IMR-90 (cell line): ENCODE data around the gene IGF2R. TPM values are rescaled to one million over a fixed set of nuclear protein-coding genes. Genes with fewer than 3 reads are reported as not detected.

ENCODE experiments used
- ATAC-seq: fragments of 200-7000 bp; cut with Tn5 transposase; 2 replicates; pipeline ENCODE4 v1.9.1; 2020; ENCODE audit warnings: low read depth, mild to moderate bottlenecking, moderate library complexity
- BruUV-seq: library from RNA; stranded (reverse); fragments of 400-500 nt; replicated peaks from 2 replicates; lab custom pipeline; 2021; lab: Mats Ljungman, UMichigan
- CTCF ChIA-PET: fragments of 300-600 bp; formaldehyde crosslinking; extraction: SDS; loops from one replicate; lab custom pipeline; 2021; ENCODE audit warnings: antibody characterized with exemption; lab: Yijun Ruan, JAX
- POLR2A ChIA-PET: fragments of 300-600 bp; sonication (Branson Sonifier 250); formaldehyde crosslinking; loops from one replicate; lab custom pipeline; 2022; ENCODE audit warnings: antibody characterized with exemption; ENCODE audit not compliant: unreplicated experiment; lab: Charles Lee
- DNase-seq: peaks from one replicate; pipeline ENCODE4 v3.0.0; 2013
- H2AFZ ChIP-seq: replicated peaks from 2 replicates; pipeline ENCODE3; 2013; ENCODE audit warnings: low read length, mild to moderate bottlenecking; ENCODE audit not compliant: poor library complexity
- H2AK5ac ChIP-seq: 2 replicates; pipeline ENCODE4 v1.6.1; 2013; ENCODE audit warnings: low read depth, low read length, inconsistent platforms
- H2AK9ac ChIP-seq: replicated peaks from 2 replicates; pipeline ENCODE3; 2013; ENCODE audit warnings: mild to moderate bottlenecking, low read depth, low read length, moderate library complexity; ENCODE audit not compliant: poor library complexity
- H2BK120ac ChIP-seq: 2 replicates; pipeline ENCODE4 v1.6.1; 2013; ENCODE audit warnings: low read depth, low read length, inconsistent platforms
- H2BK15ac ChIP-seq: 3 replicates; pipeline ENCODE4 v1.6.1; 2013; ENCODE audit warnings: low read depth, low read length, inconsistent platforms
- H2BK20ac ChIP-seq: 2 replicates; pipeline ENCODE4 v1.6.1; 2013; ENCODE audit warnings: low read depth, mild to moderate bottlenecking, inconsistent platforms, low read length, moderate library complexity
- H2BK5ac ChIP-seq: 2 replicates; pipeline ENCODE4 v1.6.1; 2013; ENCODE audit warnings: mild to moderate bottlenecking, low read depth, low read length, inconsistent platforms; ENCODE audit not compliant: poor library complexity, severe bottlenecking
- H3K14ac ChIP-seq: replicated peaks from 2 replicates; pipeline ENCODE4 v1.6.1; 2013; ENCODE audit warnings: low read depth, low read length, inconsistent platforms
- H3K18ac ChIP-seq: 2 replicates; pipeline ENCODE4 v1.6.1; 2013; ENCODE audit warnings: low read depth, low read length, control low read depth
- H3K23ac ChIP-seq: 2 replicates; pipeline ENCODE4 v1.6.1; 2013; ENCODE audit warnings: low read depth, low read length, inconsistent platforms
- H3K27ac ChIP-seq: 2 replicates; pipeline ENCODE4 v1.5.1; 2013; ENCODE audit warnings: mild to moderate bottlenecking, control low read depth, low read length; ENCODE audit not compliant: insufficient read depth
- H3K27me3 ChIP-seq: 2 replicates; pipeline ENCODE4 v1.6.1; 2013; ENCODE audit warnings: low read length; ENCODE audit not compliant: control insufficient read depth, insufficient read depth
- H3K36me3 ChIP-seq: 2 replicates; pipeline ENCODE4 v1.6.1; 2013; ENCODE audit warnings: low read length, mixed read lengths; ENCODE audit not compliant: control insufficient read depth, insufficient read depth
- H3K4ac ChIP-seq: 2 replicates; pipeline ENCODE4 v1.6.1; 2013; ENCODE audit warnings: low read depth, low read length, inconsistent platforms
- H3K4me1 ChIP-seq: 2 replicates; pipeline ENCODE4 v1.6.1; 2013; ENCODE audit warnings: low read length, mixed read lengths; ENCODE audit not compliant: control insufficient read depth, insufficient read depth
- H3K4me2 ChIP-seq: 2 replicates; pipeline ENCODE4 v1.6.1; 2013; ENCODE audit warnings: low read depth, mild to moderate bottlenecking, control low read depth, low read length, moderate library complexity
- H3K4me3 ChIP-seq: 2 replicates; pipeline ENCODE4 v1.5.1; 2013; ENCODE audit warnings: low read depth, mild to moderate bottlenecking, control low read depth, low read length, moderate library complexity; ENCODE audit not compliant: insufficient read depth
- H3K56ac ChIP-seq: 2 replicates; pipeline ENCODE4 v1.6.1; 2013; ENCODE audit warnings: low read length, inconsistent platforms; ENCODE audit not compliant: insufficient read depth; ENCODE audit errors: extremely low read depth
- H3K79me1 ChIP-seq, 2 experiments: 2 replicates each; pipeline ENCODE4 v1.6.1; 2013; ENCODE audit warnings: low read length in 2 of 2, inconsistent platforms in 1 of 2, low read depth in 1 of 2
- H3K9ac ChIP-seq: 2 replicates; pipeline ENCODE4 v1.6.1; 2013; ENCODE audit warnings: low read depth, low read length, control low read depth
- H3K9me1 ChIP-seq: 2 replicates; pipeline ENCODE4 v1.6.1; 2013; ENCODE audit warnings: low read length, inconsistent platforms; ENCODE audit not compliant: insufficient read depth
- H3K9me3 ChIP-seq: 2 replicates; pipeline ENCODE4 v1.6.1; 2013; ENCODE audit warnings: low read length; ENCODE audit not compliant: control insufficient read depth, insufficient read depth
- H4K20me1 ChIP-seq: 2 replicates; pipeline ENCODE4 v1.6.1; 2013; ENCODE audit warnings: low read length, inconsistent platforms; ENCODE audit not compliant: insufficient read depth
- H4K5ac ChIP-seq: 2 replicates; pipeline ENCODE4 v1.6.1; 2013; ENCODE audit warnings: mild to moderate bottlenecking, low read depth, low read length, control low read depth
- H4K8ac ChIP-seq, 2 experiments: 2 replicates each; pipeline ENCODE4 v1.6.1; 2013; ENCODE audit warnings: low read depth in 2 of 2, low read length in 2 of 2, control low read depth in 1 of 2, inconsistent platforms in 1 of 2
- H4K91ac ChIP-seq: 2 replicates; pipeline ENCODE4 v1.6.1; 2013; ENCODE audit warnings: low read depth, low read length, inconsistent platforms; ENCODE audit not compliant: insufficient read depth
- CEBPB ChIP-seq: IDR thresholded peaks from 2 replicates; pipeline ENCODE4 v1.6.1; 2012; ENCODE audit warnings: low read depth, low read length, improper control_type of control experiment
- CHD1 ChIP-seq: IDR thresholded peaks from 2 replicates; pipeline ENCODE4 v1.6.1; 2012; ENCODE audit warnings: low read depth, low read length, improper control_type of control experiment
- RAD21 ChIP-seq: IDR thresholded peaks from 2 replicates; pipeline ENCODE4 v1.6.1; 2012; ENCODE audit warnings: low read length, improper control_type of control experiment
- WGBS, 2 experiments: methylation state at CpG; one replicate each; pipeline versions ENCODE4 v1.1.5 to v1.1.7; 2013; ENCODE audit warnings: missing lambda C conversion rate in 2 of 2; ENCODE audit not compliant: insufficient read length in 1 of 2; ENCODE audit errors: extremely low coverage in 2 of 2; 5-methylcytosine and 5-hydroxymethylcytosine counted together
- dilution Hi-C: fragments of 300-500 bp; cut with HindIII; formaldehyde crosslinking; loops from one replicate; pipeline ENCODE4 v1.14.3; 2018; ENCODE audit warnings: low sequenced_read_pairs; ENCODE audit not compliant: unreplicated experiment
- in situ Hi-C: fragments of 300-500 bp; cut with MboI; formaldehyde crosslinking; loops from 3 replicates; pipeline ENCODE4 v1.14.3; 2019; ENCODE audit warnings: low sequenced_read_pairs, inconsistent platforms, mixed read lengths
- intact Hi-C: fragments of 100-400 bp; cut with micrococcal nuclease; formaldehyde crosslinking; loops from 2 replicates; pipeline ENCODE4 v1.10.0; 2022
- polyA plus RNA-seq, 3 experiments: library from polyadenylated mRNA; depleted of rRNA; stranded (reverse); fragments of >200 nt; gene quantifications; 2 replicates each; pipeline ENCODE4 v1.2.3, GENCODE V29; 2012; ENCODE audit warnings: low replicate concordance in 1 of 3
- total RNA-seq: library from RNA; depleted of rRNA; stranded (reverse); fragments of >200 nt; gene quantifications from 2 replicates; pipeline ENCODE4 v1.2.3, GENCODE V29; 2012

IGF2R gene
- total and polyA plus RNA-seq, 2 of the 4 experiments (the other 2 are of a cell fraction) = 33.2 to 41.4 TPM

DNA sequence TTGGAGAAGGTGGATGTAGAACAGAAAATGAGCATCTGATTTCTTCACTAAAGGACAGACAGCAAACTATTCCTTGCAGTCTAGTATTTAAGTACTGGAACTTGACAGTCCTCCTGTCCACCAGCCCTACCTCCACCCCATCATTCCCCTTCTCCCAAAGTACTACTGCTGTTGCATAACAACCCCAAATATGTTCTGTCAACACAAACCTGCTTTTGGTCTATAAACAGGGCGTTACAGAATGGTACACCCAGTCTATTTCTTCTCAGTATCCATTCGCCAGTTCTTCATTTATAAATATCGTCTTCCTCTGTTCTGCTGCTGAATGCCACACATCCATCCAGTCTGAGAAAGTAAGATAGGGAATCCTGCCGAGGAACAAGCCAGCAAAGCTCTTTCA, 125.1 kb downstream of the IGF2R start:
- Histone ChIP-seq H3K27ac (no peak overlapping the region), H3K79me1 (peaks cover 6 to 10% of the 10 kb centered on the region in 2 experiments; a peak in 1 of 4 replicates), H3K9me3 (no peaks in the 10 kb centered on the region), H4K8ac (no peak overlapping the region), H2BK20ac (no peak overlapping the region), H4K91ac (no peak overlapping the region), H2BK120ac (no peak overlapping the region), H3K27me3 (no peaks in the 10 kb centered on the region), H2BK5ac (no peak overlapping the region), H3K9ac (no peak overlapping the region), H3K4me3 (no peak overlapping the region), H3K4ac (no peak overlapping the region), H2AFZ (no peak overlapping the region), H3K18ac (no peak overlapping the region), H3K56ac (no peak overlapping the region), H4K20me1 (no peaks in the 10 kb centered on the region), H3K36me3 (peaks cover 69% of the 10 kb centered on the region), H4K5ac (no peak overlapping the region), H3K4me1 (peaks cover under 1% of the 10 kb centered on the region; the same call in 1 of the 2 replicates), H3K9me1 (peaks cover 3% of the 10 kb centered on the region; the same call in 1 of the 2 replicates), H2BK15ac (no peak overlapping the region), H2AK9ac (no peak overlapping the region), H2AK5ac (no peak overlapping the region), H3K14ac (no peak overlapping the region), H3K23ac (no peak overlapping the region), H3K4me2 (no peak overlapping the region)
- WGBS, 2 experiments = 100% methylated on average over 2 of the region's 4 CpGs; no CpG with 5 or more reads in 1 of the 2 experiments
- no TSS peak for BruUV-seq
- dilution Hi-C loops = no loop called here
- in situ Hi-C loops = loop anchor here (5.0 kb wide), 1 partner anchor 363 kb away; no protein-coding TSS in a partner anchor
- no peak for TF ChIP-seq RAD21
- no peak for TF ChIP-seq CHD1
- TF ChIP-seq CEBPB = no peak
- DNase-seq (no peak), ATAC-seq (no peak)
- intact Hi-C loops = no loop called here
- ChIA-PET POLR2A (no interaction called here), CTCF (no interaction called here)
